Kidney epithelial cell (primary cell): Measurements from ENCODE around the gene AKAP7. TPM values are rescaled to one million over a fixed set of nuclear protein-coding genes. Genes with fewer than 3 reads are reported as not detected.

Source experiments
- DNase-seq: peaks from one replicate; pipeline ENCODE4 v3.0.0-alpha.2; 2010; ENCODE audit warnings: low read depth
- H3K27me3 ChIP-seq: 2 replicates; pipeline ENCODE4 v1.6.0; 2011; ENCODE audit warnings: low read length; ENCODE audit not compliant: control insufficient read depth, insufficient read depth
- H3K36me3 ChIP-seq: 2 replicates; pipeline ENCODE4 v1.5.1; 2011; ENCODE audit warnings: low read length; ENCODE audit not compliant: control insufficient read depth, insufficient read depth
- H3K4me3 ChIP-seq: 2 replicates; pipeline ENCODE4 v1.5.1; 2011; ENCODE audit warnings: low read depth, mild to moderate bottlenecking, control low read depth, low read length
- total RNA-seq: library from RNA; depleted of rRNA; stranded (reverse); fragments of >200 nt; gene quantifications from 2 replicates; pipeline ENCODE4 v1.2.3, GENCODE V29; 2015
- TF ChIP-seq, protein P1 (sequence below): IDR thresholded peaks from 2 replicates; pipeline ENCODE4 v1.5.1; 2011; ENCODE audit warnings: mild to moderate bottlenecking, moderate library complexity, low read length, control low read depth, inconsistent platforms; ENCODE audit not compliant: insufficient read depth, poor library complexity, severe bottlenecking

Gene AKAP7
- total RNA-seq, 1 donor from 2014 or later = 4.2 TPM

DNA sequence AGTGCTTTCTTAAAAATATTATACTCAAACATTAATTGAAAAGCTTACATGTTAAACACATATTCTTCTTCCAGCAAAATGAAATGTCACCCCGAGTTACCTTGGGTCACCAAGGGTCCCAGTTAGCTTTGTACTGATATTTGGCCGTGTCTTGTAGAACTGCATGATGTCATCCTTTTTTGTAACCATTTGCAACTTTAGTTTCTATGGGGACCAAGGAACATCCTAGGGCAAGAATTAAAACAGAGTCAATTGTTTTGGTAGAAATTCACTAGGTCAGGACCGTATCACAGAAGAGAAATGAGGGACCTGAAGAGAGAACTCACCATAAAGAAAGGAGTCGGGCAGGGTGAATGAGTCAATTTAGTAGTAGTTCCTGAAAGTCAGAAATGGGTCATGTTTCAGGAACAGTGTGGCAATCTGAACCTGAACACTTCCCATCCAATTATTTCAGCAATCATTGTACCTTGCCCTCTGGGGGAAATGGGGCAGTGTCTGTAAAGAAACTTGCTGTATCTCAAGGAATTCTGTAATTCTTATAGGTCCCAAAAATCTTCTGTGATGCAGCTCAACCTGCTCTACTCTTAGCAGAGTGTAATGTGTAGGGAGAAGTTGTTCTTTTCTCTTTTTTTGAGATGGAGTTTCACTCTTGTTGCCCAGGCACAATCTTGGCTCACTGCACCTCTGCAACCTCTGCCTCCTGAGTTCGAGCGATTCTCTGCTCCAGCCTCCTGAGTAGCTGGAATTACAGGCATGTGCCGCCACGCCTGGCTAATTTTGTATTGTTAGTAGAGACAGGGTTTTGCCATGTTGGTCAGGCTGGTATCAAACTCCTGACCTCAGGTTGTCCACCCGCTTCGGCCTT, 5.3 kb upstream of the AKAP7 start:
- no peak for DNase-seq
- H3K27me3 ChIP-seq = no peaks in the 10 kb centered on the region
- H3K36me3 ChIP-seq = no peaks in the 10 kb centered on the region
- TF ChIP-seq, protein P1, sequence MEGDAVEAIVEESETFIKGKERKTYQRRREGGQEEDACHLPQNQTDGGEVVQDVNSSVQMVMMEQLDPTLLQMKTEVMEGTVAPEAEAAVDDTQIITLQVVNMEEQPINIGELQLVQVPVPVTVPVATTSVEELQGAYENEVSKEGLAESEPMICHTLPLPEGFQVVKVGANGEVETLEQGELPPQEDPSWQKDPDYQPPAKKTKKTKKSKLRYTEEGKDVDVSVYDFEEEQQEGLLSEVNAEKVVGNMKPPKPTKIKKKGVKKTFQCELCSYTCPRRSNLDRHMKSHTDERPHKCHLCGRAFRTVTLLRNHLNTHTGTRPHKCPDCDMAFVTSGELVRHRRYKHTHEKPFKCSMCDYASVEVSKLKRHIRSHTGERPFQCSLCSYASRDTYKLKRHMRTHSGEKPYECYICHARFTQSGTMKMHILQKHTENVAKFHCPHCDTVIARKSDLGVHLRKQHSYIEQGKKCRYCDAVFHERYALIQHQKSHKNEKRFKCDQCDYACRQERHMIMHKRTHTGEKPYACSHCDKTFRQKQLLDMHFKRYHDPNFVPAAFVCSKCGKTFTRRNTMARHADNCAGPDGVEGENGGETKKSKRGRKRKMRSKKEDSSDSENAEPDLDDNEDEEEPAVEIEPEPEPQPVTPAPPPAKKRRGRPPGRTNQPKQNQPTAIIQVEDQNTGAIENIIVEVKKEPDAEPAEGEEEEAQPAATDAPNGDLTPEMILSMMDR = no peak
- no peak overlapping the region for H3K4me3 ChIP-seq

DNA sequence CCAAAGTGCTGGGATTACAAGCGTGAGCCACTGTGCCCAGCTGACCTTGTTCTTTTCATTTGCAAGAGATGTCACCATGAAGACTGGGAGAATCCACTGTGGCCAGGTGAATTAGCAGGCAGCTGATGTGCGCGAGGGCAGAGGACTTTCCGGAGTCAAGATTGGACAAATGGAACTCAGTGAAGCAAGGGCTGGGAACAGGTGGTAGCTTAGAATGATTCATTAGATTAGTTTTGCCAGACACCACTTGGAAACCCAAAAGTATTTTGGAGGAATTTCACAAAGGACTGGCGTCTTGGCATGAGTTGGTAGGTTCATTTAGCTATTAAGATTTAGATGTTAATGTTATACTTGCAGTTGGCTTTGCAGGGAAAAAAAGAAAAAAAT, 4.7 kb upstream of the AKAP7 start:
- Histone ChIP-seq H3K4me3 (no peak overlapping the region), H3K36me3 (no peaks in the 10 kb centered on the region), H3K27me3 (no peaks in the 10 kb centered on the region)
- TF ChIP-seq, protein P1 = no peak
- no peak for DNase-seq

GRCh38 chr6:131132360-131132759, 2.9 kb upstream of the AKAP7 start:
- H3K27me3 ChIP-seq = no peaks in the 10 kb centered on the region
- H3K36me3 ChIP-seq = no peaks in the 10 kb centered on the region
- TF ChIP-seq, protein P1 = no peak

DNA sequence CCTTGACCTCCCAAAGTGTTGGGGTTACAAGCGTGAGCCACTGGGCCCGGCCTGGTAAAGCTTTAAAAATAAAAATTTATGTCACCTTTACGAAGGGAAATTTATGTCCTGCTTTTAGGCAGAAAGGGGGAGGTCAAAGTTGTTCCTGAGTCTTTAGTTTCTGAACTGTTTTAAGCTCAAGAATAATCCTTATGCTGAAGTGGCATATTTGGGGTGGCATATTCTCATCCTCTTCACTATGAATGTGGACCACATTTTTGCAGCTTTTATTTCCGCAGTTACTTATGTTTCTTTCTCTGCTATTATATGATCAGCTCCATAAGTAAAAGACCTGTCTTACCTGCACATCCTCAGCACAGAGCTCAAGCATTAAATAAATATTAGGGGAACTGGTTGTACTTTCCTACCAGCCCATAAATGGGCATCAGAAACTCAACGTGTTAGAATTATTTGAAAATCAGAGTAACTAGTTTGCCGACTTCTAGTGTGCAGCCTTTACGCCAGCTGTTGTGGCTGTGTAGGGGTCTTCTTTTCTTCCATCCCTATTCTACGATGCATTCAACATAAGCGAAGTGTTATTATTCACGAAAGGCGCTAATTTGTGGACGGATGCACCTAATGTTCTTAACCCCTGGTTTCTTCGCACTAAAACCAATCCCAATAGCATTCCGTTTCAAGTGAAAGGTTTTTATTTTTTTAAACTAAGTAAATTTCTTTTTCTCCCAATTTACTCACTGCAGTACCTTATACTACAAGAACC, 867 bp upstream of the AKAP7 start:
- no peak for DNase-seq
- Histone ChIP-seq H3K27me3 (no peaks in the 10 kb centered on the region), H3K4me3 (no peak overlapping the region), H3K36me3 (no peaks in the 10 kb centered on the region)
- TF ChIP-seq, protein P1 = no peak

More at GRCh38 chr6:131132360-131132759, 2.9 kb upstream of the AKAP7 start:
- H3K4me3 ChIP-seq = no peak overlapping the region
- no peak for DNase-seq

- TF ChIP-seq, protein P1 = no peak
- Histone ChIP-seq H3K27me3 (no peaks in the 10 kb centered on the region), H3K36me3 (no peaks in the 10 kb centered on the region), H3K4me3 (peak overlapping the region; percentile 67)
- no peak for DNase-seq
These were observed 355 bp upstream of the AKAP7 start for GRCh38 chr6:131134980-131135243.
